ENCODE measurements around the gene CA14.

DNA sequence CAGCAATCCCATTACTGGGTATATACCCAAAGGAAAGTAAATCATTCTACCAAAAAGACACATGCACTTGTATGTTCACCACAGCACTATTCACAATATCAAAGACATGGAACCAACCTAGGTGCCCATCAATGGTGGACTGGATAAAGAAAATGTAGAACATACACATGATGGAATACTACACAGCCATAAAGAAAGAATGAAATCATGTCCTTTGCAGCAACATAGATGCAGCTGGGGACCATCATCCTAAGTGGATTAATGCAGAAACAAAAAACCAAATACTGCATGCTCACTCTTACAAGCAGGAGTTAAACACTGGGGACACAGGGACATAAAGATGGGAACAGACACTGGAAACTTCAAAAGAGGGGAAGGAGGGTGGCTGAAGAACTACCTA, 30.3 kb upstream of the CA14 start:
- TF ChIP-seq, protein P1, sequence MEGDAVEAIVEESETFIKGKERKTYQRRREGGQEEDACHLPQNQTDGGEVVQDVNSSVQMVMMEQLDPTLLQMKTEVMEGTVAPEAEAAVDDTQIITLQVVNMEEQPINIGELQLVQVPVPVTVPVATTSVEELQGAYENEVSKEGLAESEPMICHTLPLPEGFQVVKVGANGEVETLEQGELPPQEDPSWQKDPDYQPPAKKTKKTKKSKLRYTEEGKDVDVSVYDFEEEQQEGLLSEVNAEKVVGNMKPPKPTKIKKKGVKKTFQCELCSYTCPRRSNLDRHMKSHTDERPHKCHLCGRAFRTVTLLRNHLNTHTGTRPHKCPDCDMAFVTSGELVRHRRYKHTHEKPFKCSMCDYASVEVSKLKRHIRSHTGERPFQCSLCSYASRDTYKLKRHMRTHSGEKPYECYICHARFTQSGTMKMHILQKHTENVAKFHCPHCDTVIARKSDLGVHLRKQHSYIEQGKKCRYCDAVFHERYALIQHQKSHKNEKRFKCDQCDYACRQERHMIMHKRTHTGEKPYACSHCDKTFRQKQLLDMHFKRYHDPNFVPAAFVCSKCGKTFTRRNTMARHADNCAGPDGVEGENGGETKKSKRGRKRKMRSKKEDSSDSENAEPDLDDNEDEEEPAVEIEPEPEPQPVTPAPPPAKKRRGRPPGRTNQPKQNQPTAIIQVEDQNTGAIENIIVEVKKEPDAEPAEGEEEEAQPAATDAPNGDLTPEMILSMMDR (conservative IDR thresholded peaks at IDR 0.05; ENCODE audit: low read length) = no peak
- TF ChIP-seq EZH2phosphoT487 (IDR thresholded peaks at IDR 0.05; ENCODE audit: borderline replicate concordance) = no peak

Data from Loucy (cell line).